IMR-90 (cell line): ENCODE data around the gene VWA5A. TPM values are rescaled to one million over a fixed set of nuclear protein-coding genes. Genes with fewer than 3 reads are reported as not detected.

Experiments used
- ATAC-seq: fragments of 200-7000 bp; cut with Tn5 transposase; 2 replicates; pipeline ENCODE4 v1.9.1; 2020; ENCODE audit warnings: low read depth, mild to moderate bottlenecking, moderate library complexity
- BruUV-seq: library from RNA; stranded (reverse); fragments of 400-500 nt; replicated peaks from 2 replicates; lab custom pipeline; 2021; lab: Mats Ljungman, UMichigan
- CTCF ChIA-PET: fragments of 300-600 bp; formaldehyde crosslinking; extraction: SDS; loops from one replicate; lab custom pipeline; 2021; ENCODE audit warnings: antibody characterized with exemption; lab: Yijun Ruan, JAX
- POLR2A ChIA-PET: fragments of 300-600 bp; sonication (Branson Sonifier 250); formaldehyde crosslinking; loops from one replicate; lab custom pipeline; 2022; ENCODE audit warnings: antibody characterized with exemption; ENCODE audit not compliant: unreplicated experiment; lab: Charles Lee
- DNase-seq: peaks from one replicate; pipeline ENCODE4 v3.0.0; 2013
- H2AFZ ChIP-seq: replicated peaks from 2 replicates; pipeline ENCODE3; 2013; ENCODE audit warnings: low read length, mild to moderate bottlenecking; ENCODE audit not compliant: poor library complexity
- H2AK5ac ChIP-seq: 2 replicates; pipeline ENCODE4 v1.6.1; 2013; ENCODE audit warnings: low read depth, low read length, inconsistent platforms
- H2AK9ac ChIP-seq: replicated peaks from 2 replicates; pipeline ENCODE3; 2013; ENCODE audit warnings: mild to moderate bottlenecking, low read depth, low read length, moderate library complexity; ENCODE audit not compliant: poor library complexity
- H2BK120ac ChIP-seq: 2 replicates; pipeline ENCODE4 v1.6.1; 2013; ENCODE audit warnings: low read depth, low read length, inconsistent platforms
- H2BK15ac ChIP-seq: 3 replicates; pipeline ENCODE4 v1.6.1; 2013; ENCODE audit warnings: low read depth, low read length, inconsistent platforms
- H2BK20ac ChIP-seq: 2 replicates; pipeline ENCODE4 v1.6.1; 2013; ENCODE audit warnings: low read depth, mild to moderate bottlenecking, inconsistent platforms, low read length, moderate library complexity
- H2BK5ac ChIP-seq: 2 replicates; pipeline ENCODE4 v1.6.1; 2013; ENCODE audit warnings: mild to moderate bottlenecking, low read depth, low read length, inconsistent platforms; ENCODE audit not compliant: poor library complexity, severe bottlenecking
- H3K14ac ChIP-seq: replicated peaks from 2 replicates; pipeline ENCODE4 v1.6.1; 2013; ENCODE audit warnings: low read depth, low read length, inconsistent platforms
- H3K18ac ChIP-seq: 2 replicates; pipeline ENCODE4 v1.6.1; 2013; ENCODE audit warnings: low read depth, low read length, control low read depth
- H3K23ac ChIP-seq: 2 replicates; pipeline ENCODE4 v1.6.1; 2013; ENCODE audit warnings: low read depth, low read length, inconsistent platforms
- H3K27ac ChIP-seq: 2 replicates; pipeline ENCODE4 v1.5.1; 2013; ENCODE audit warnings: mild to moderate bottlenecking, control low read depth, low read length; ENCODE audit not compliant: insufficient read depth
- H3K27me3 ChIP-seq: 2 replicates; pipeline ENCODE4 v1.6.1; 2013; ENCODE audit warnings: low read length; ENCODE audit not compliant: control insufficient read depth, insufficient read depth
- H3K36me3 ChIP-seq: 2 replicates; pipeline ENCODE4 v1.6.1; 2013; ENCODE audit warnings: low read length, mixed read lengths; ENCODE audit not compliant: control insufficient read depth, insufficient read depth
- H3K4ac ChIP-seq: 2 replicates; pipeline ENCODE4 v1.6.1; 2013; ENCODE audit warnings: low read depth, low read length, inconsistent platforms
- H3K4me1 ChIP-seq: 2 replicates; pipeline ENCODE4 v1.6.1; 2013; ENCODE audit warnings: low read length, mixed read lengths; ENCODE audit not compliant: control insufficient read depth, insufficient read depth
- H3K4me2 ChIP-seq: 2 replicates; pipeline ENCODE4 v1.6.1; 2013; ENCODE audit warnings: low read depth, mild to moderate bottlenecking, control low read depth, low read length, moderate library complexity
- H3K4me3 ChIP-seq: 2 replicates; pipeline ENCODE4 v1.5.1; 2013; ENCODE audit warnings: low read depth, mild to moderate bottlenecking, control low read depth, low read length, moderate library complexity; ENCODE audit not compliant: insufficient read depth
- H3K56ac ChIP-seq: 2 replicates; pipeline ENCODE4 v1.6.1; 2013; ENCODE audit warnings: low read length, inconsistent platforms; ENCODE audit not compliant: insufficient read depth; ENCODE audit errors: extremely low read depth
- H3K79me1 ChIP-seq, 2 experiments: 2 replicates each; pipeline ENCODE4 v1.6.1; 2013; ENCODE audit warnings: low read length in 2 of 2, inconsistent platforms in 1 of 2, low read depth in 1 of 2
- H3K9ac ChIP-seq: 2 replicates; pipeline ENCODE4 v1.6.1; 2013; ENCODE audit warnings: low read depth, low read length, control low read depth
- H3K9me1 ChIP-seq: 2 replicates; pipeline ENCODE4 v1.6.1; 2013; ENCODE audit warnings: low read length, inconsistent platforms; ENCODE audit not compliant: insufficient read depth
- H3K9me3 ChIP-seq: 2 replicates; pipeline ENCODE4 v1.6.1; 2013; ENCODE audit warnings: low read length; ENCODE audit not compliant: control insufficient read depth, insufficient read depth
- H4K20me1 ChIP-seq: 2 replicates; pipeline ENCODE4 v1.6.1; 2013; ENCODE audit warnings: low read length, inconsistent platforms; ENCODE audit not compliant: insufficient read depth
- H4K5ac ChIP-seq: 2 replicates; pipeline ENCODE4 v1.6.1; 2013; ENCODE audit warnings: mild to moderate bottlenecking, low read depth, low read length, control low read depth
- H4K8ac ChIP-seq, 2 experiments: 2 replicates each; pipeline ENCODE4 v1.6.1; 2013; ENCODE audit warnings: low read depth in 2 of 2, low read length in 2 of 2, control low read depth in 1 of 2, inconsistent platforms in 1 of 2
- H4K91ac ChIP-seq: 2 replicates; pipeline ENCODE4 v1.6.1; 2013; ENCODE audit warnings: low read depth, low read length, inconsistent platforms; ENCODE audit not compliant: insufficient read depth
- CEBPB ChIP-seq: IDR thresholded peaks from 2 replicates; pipeline ENCODE4 v1.6.1; 2012; ENCODE audit warnings: low read depth, low read length, improper control_type of control experiment
- CHD1 ChIP-seq: IDR thresholded peaks from 2 replicates; pipeline ENCODE4 v1.6.1; 2012; ENCODE audit warnings: low read depth, low read length, improper control_type of control experiment
- FOS ChIP-seq: fragments of 150-350 bp; IDR thresholded peaks from 2 replicates; pipeline ENCODE4 v1.6.1; 2016; ENCODE audit warnings: low read depth, low read length
- MXI1 ChIP-seq: IDR thresholded peaks from 2 replicates; pipeline ENCODE4 v1.6.1; 2012; ENCODE audit warnings: low read depth, mild to moderate bottlenecking, low read length, moderate library complexity, borderline replicate concordance
- POLR2A ChIP-seq: IDR thresholded peaks from 2 replicates; pipeline ENCODE4 v1.6.1; 2012; ENCODE audit warnings: mild to moderate bottlenecking, low read depth, low read length
- RAD21 ChIP-seq: IDR thresholded peaks from 2 replicates; pipeline ENCODE4 v1.6.1; 2012; ENCODE audit warnings: low read length, improper control_type of control experiment
- RFX5 ChIP-seq: IDR thresholded peaks from 2 replicates; pipeline ENCODE4 v1.8.0; 2012; ENCODE audit warnings: low read depth, mild to moderate bottlenecking, low read length, moderate library complexity
- SMC3 ChIP-seq: fragments of 150-350 bp; IDR thresholded peaks from 2 replicates; pipeline ENCODE4 v1.6.1; 2016; ENCODE audit warnings: low read depth, mild to moderate bottlenecking, antibody characterized with exemption, low read length, moderate library complexity
- WGBS, 2 experiments: methylation state at CpG; one replicate each; pipeline versions ENCODE4 v1.1.5 to v1.1.7; 2013; ENCODE audit warnings: missing lambda C conversion rate in 2 of 2; ENCODE audit not compliant: insufficient read length in 1 of 2; ENCODE audit errors: extremely low coverage in 2 of 2; 5-methylcytosine and 5-hydroxymethylcytosine counted together
- dilution Hi-C: fragments of 300-500 bp; cut with HindIII; formaldehyde crosslinking; loops from one replicate; pipeline ENCODE4 v1.14.3; 2018; ENCODE audit warnings: low sequenced_read_pairs; ENCODE audit not compliant: unreplicated experiment
- in situ Hi-C: fragments of 300-500 bp; cut with MboI; formaldehyde crosslinking; loops from 3 replicates; pipeline ENCODE4 v1.14.3; 2019; ENCODE audit warnings: low sequenced_read_pairs, inconsistent platforms, mixed read lengths
- intact Hi-C: fragments of 100-400 bp; cut with micrococcal nuclease; formaldehyde crosslinking; loops from 2 replicates; pipeline ENCODE4 v1.10.0; 2022
- polyA plus RNA-seq, 3 experiments: library from polyadenylated mRNA; depleted of rRNA; stranded (reverse); fragments of >200 nt; gene quantifications; 2 replicates each; pipeline ENCODE4 v1.2.3, GENCODE V29; 2012; ENCODE audit warnings: low replicate concordance in 1 of 3
- total RNA-seq: library from RNA; depleted of rRNA; stranded (reverse); fragments of >200 nt; gene quantifications from 2 replicates; pipeline ENCODE4 v1.2.3, GENCODE V29; 2012
- TF ChIP-seq, protein P1 (sequence below): fragments of 150-350 bp; IDR thresholded peaks from 2 replicates; pipeline ENCODE4 v1.6.1; 2016; ENCODE audit warnings: low read depth, mild to moderate bottlenecking, low read length, moderate library complexity, borderline replicate concordance
- TF ChIP-seq, protein P2 (sequence below): conservative IDR thresholded peaks from 2 replicates; pipeline ENCODE4 v1.5.1; 2012; ENCODE audit warnings: mild to moderate bottlenecking, low read depth, low read length, improper control_type of control experiment

Gene VWA5A
- total and polyA plus RNA-seq, 2 of the 4 experiments (the other 2 are of a cell fraction): 5.6 to 6.8 TPM

- TF ChIP-seq POLR2A (no peak), RAD21 (no peak)
Observed at GRCh38 chr11:124194293-124195188, 79.3 kb downstream of the VWA5A start (continued).

- Histone ChIP-seq H2BK120ac (no peak overlapping the region), H2BK5ac (no peak overlapping the region), H3K18ac (no peak overlapping the region), H4K20me1 (no peaks in the 10 kb centered on the region), H3K56ac (no peak overlapping the region), H3K14ac (no peak overlapping the region), H3K79me1 (no peaks in the 10 kb centered on the region), H3K9ac (no peak overlapping the region), H3K4me3 (no peak overlapping the region), H2AK9ac (no peak overlapping the region), H2BK15ac (no peak overlapping the region), H4K5ac (no peak overlapping the region), H3K9me3 (no peaks in the 10 kb centered on the region), H3K27me3 (peaks cover 3% of the 10 kb centered on the region), H2BK20ac (no peak overlapping the region), H4K91ac (no peak overlapping the region), H3K36me3 (no peaks in the 10 kb centered on the region), H2AK5ac (no peak overlapping the region), H3K27ac (no peak overlapping the region), H3K9me1 (no peaks in the 10 kb centered on the region), H3K4me1 (no peaks in the 10 kb centered on the region), H4K8ac (no peak overlapping the region), H3K23ac (no peak overlapping the region), H3K4me2 (no peak overlapping the region), H3K4ac (no peak overlapping the region), H2AFZ (no peak overlapping the region)
- intact Hi-C loops (loop anchor here (1.0 kb wide), 1 partner anchor 124 kb away; no protein-coding TSS in a partner anchor), dilution Hi-C loops (no loop called here), in situ Hi-C loops (loop anchor here (5.0 kb wide), 1 partner anchor 123 kb away; no protein-coding TSS in a partner anchor)
- TF ChIP-seq POLR2A (no peak), FOS (no peak), RFX5 (no peak), RAD21 (peak; percentile 68), CEBPB (no peak), MXI1 (no peak), CHD1 (no peak), SMC3 (peak; percentile 48)
- TF ChIP-seq, protein P1, sequence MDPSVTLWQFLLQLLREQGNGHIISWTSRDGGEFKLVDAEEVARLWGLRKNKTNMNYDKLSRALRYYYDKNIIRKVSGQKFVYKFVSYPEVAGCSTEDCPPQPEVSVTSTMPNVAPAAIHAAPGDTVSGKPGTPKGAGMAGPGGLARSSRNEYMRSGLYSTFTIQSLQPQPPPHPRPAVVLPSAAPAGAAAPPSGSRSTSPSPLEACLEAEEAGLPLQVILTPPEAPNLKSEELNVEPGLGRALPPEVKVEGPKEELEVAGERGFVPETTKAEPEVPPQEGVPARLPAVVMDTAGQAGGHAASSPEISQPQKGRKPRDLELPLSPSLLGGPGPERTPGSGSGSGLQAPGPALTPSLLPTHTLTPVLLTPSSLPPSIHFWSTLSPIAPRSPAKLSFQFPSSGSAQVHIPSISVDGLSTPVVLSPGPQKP: no peak
- TF ChIP-seq, protein P2, sequence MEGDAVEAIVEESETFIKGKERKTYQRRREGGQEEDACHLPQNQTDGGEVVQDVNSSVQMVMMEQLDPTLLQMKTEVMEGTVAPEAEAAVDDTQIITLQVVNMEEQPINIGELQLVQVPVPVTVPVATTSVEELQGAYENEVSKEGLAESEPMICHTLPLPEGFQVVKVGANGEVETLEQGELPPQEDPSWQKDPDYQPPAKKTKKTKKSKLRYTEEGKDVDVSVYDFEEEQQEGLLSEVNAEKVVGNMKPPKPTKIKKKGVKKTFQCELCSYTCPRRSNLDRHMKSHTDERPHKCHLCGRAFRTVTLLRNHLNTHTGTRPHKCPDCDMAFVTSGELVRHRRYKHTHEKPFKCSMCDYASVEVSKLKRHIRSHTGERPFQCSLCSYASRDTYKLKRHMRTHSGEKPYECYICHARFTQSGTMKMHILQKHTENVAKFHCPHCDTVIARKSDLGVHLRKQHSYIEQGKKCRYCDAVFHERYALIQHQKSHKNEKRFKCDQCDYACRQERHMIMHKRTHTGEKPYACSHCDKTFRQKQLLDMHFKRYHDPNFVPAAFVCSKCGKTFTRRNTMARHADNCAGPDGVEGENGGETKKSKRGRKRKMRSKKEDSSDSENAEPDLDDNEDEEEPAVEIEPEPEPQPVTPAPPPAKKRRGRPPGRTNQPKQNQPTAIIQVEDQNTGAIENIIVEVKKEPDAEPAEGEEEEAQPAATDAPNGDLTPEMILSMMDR: peak; percentile 65
- BruUV-seq: no TSS peak
- ATAC-seq (peak; percentile 70), DNase-seq (peak; percentile 58)
- no CpG with 5 or more reads among the region's 4 CpGs for WGBS, 2 experiments
- CTCF ChIA-PET: interaction anchor here (0.8 to 1.1 kb wide), 2 partner anchors 19 to 127 kb away, joined by 3 to 4 read pairs; no protein-coding TSS in a partner anchor
- POLR2A ChIA-PET: no interaction called here
Observed at GRCh38 chr11:124195189-124195734, 80.0 kb downstream of the VWA5A start.
